CD8-positive, alpha-beta memory T cell (primary cell): Measurements from ENCODE around the gene UPF2. TPM values are rescaled to one million over a fixed set of nuclear protein-coding genes. Genes with fewer than 3 reads are reported as not detected.
"Not testable (repeated sequence)": the region's sequence is repeated elsewhere in the genome, so short reads cannot be mapped to it uniquely, and the experiment has no call there.

ENCODE experiments used
- CTCF ChIA-PET: fragments of 350-600 bp; sonication (Branson Sonifier 250); formaldehyde crosslinking; loops from one replicate; lab custom pipeline; 2021; ENCODE audit warnings: antibody characterized with exemption; lab: Charles Lee
- POLR2A ChIA-PET: fragments of 350-600 bp; sonication (Branson Sonifier 250); formaldehyde crosslinking; loops from one replicate; lab custom pipeline; 2021; ENCODE audit warnings: antibody characterized with exemption; lab: Charles Lee
- DNase-seq, 5 donors: peaks; one replicate each; pipeline versions ENCODE4 v3.0.0 to v3.0.0-alpha.2; 2020 to 2022; ENCODE audit warnings: mixed read lengths in 1 of 5
- H3K27ac ChIP-seq: one replicate; pipeline ENCODE4 v1.7.0; 2013; ENCODE audit warnings: low read depth, mild to moderate bottlenecking, low read length, moderate library complexity
- H3K27me3 ChIP-seq: 2 replicates; pipeline ENCODE4 v1.7.0; 2013; ENCODE audit warnings: low read length, mild to moderate bottlenecking; ENCODE audit not compliant: insufficient read depth, poor library complexity, severe bottlenecking
- H3K36me3 ChIP-seq: 2 replicates; pipeline ENCODE4 v1.7.0; 2013; ENCODE audit warnings: mild to moderate bottlenecking, low read length, moderate library complexity; ENCODE audit not compliant: insufficient read depth
- H3K4me1 ChIP-seq: 2 replicates; pipeline ENCODE4 v1.7.0; 2013; ENCODE audit warnings: mild to moderate bottlenecking, low read length, moderate library complexity; ENCODE audit not compliant: insufficient read depth
- H3K4me3 ChIP-seq: 2 replicates; pipeline ENCODE4 v1.7.0; 2013; ENCODE audit warnings: mild to moderate bottlenecking, low read length
- H3K9me3 ChIP-seq: 2 replicates; pipeline ENCODE4 v1.7.0; 2013; ENCODE audit warnings: mild to moderate bottlenecking, low read length
- H3K27ac Mint-ChIP-seq, 8 donors: one replicate each; pipeline ENCODE4 v1.8.0; 2020 to 2021; ENCODE audit warnings: mixed read lengths in 8 of 8, mild to moderate bottlenecking in 6 of 8, inconsistent platforms in 3 of 8, moderate library complexity in 3 of 8
- H3K27me3 Mint-ChIP-seq, 2 donors: one replicate each; pipeline ENCODE4 v1.8.0; 2020 to 2021; ENCODE audit warnings: mixed read lengths in 2 of 2, mild to moderate bottlenecking in 1 of 2, moderate library complexity in 1 of 2
- H3K36me3 Mint-ChIP-seq, 3 donors: one replicate each; pipeline ENCODE4 v1.8.0; 2020 to 2021; ENCODE audit warnings: mixed read lengths in 3 of 3, inconsistent platforms in 1 of 3, mild to moderate bottlenecking in 1 of 3
- H3K4me1 Mint-ChIP-seq, 3 donors: one replicate each; pipeline ENCODE4 v1.8.0; 2020 to 2021; ENCODE audit warnings: mixed read lengths in 3 of 3, inconsistent platforms in 1 of 3, mild to moderate bottlenecking in 1 of 3
- H3K4me3 Mint-ChIP-seq, 7 donors: one replicate each; pipeline ENCODE4 v1.8.0; 2020 to 2021; ENCODE audit warnings: mixed read lengths in 7 of 7, mild to moderate bottlenecking in 6 of 7, moderate library complexity in 4 of 7, inconsistent platforms in 2 of 7
- H3K9me3 Mint-ChIP-seq, 5 donors: one replicate each; pipeline ENCODE4 v1.8.0; 2020 to 2022; ENCODE audit warnings: mixed read lengths in 5 of 5, mild to moderate bottlenecking in 3 of 5, moderate library complexity in 2 of 5, inconsistent platforms in 1 of 5
- polyA plus RNA-seq: library from polyadenylated mRNA; unstranded; fragments of 300-500 nt; fragmentation: Illumina TruSeq; gene quantifications from one replicate; pipeline ENCODE4 v1.2.3, GENCODE V29; 2021
- total RNA-seq, 2 experiments: library from RNA; stranded (reverse); gene quantifications; one replicate each; pipeline ENCODE4 v1.2.3, GENCODE V29; 2021

The UPF2 gene
- total and polyA plus RNA-seq, 3 experiments from 2014 or later, result 18.5 to 42.4 (median 39.8) TPM

DNA sequence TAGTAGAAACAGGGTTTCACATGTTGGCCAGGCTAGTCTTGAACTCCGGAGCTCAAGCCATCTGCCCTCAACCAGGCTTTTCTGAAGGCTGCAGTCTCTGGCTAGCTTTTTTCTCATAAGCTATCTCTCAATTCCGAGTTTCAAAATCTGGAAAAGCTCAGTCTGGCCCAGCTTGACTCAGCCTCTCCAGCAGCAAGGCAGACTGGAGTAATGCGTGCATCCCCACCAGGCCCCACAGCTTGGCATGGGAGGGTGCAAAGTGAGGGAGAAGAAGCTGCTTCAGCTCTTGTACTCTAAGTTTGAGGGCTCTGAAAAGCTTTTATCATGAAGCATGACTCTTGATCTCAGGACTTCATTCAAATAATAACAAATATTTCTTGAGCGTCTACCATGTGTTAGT is 30.9 kb upstream of the UPF2 start:
- Mint-ChIP-seq H3K36me3 (peaks cover 4 to 11% (median 4%) of the 10 kb centered on the region in 3 donors), H3K27me3 (no peaks in the 10 kb centered on the region), H3K27ac (no peak overlapping the region), H3K9me3 (no peaks in the 10 kb centered on the region), H3K4me3 (peak overlapping the region in 1 of 7 donors; percentile 16), H3K4me1 (peaks cover 11 to 22% (median 16%) of the 10 kb centered on the region in 3 donors)
- Histone ChIP-seq H3K27me3 (no peaks in the 10 kb centered on the region), H3K36me3 (no peaks in the 10 kb centered on the region), H3K4me3 (no peak overlapping the region), H3K9me3 (no peaks in the 10 kb centered on the region), H3K4me1 (peaks cover 7% of the 10 kb centered on the region), H3K27ac (no peak overlapping the region)
- ChIA-PET POLR2A (no interaction called here), CTCF (interaction anchor here (0.9 kb wide), 1 partner anchor 9 kb away, joined by 3 read pairs; no protein-coding TSS in a partner anchor)
- no peak for DNase-seq

DNA sequence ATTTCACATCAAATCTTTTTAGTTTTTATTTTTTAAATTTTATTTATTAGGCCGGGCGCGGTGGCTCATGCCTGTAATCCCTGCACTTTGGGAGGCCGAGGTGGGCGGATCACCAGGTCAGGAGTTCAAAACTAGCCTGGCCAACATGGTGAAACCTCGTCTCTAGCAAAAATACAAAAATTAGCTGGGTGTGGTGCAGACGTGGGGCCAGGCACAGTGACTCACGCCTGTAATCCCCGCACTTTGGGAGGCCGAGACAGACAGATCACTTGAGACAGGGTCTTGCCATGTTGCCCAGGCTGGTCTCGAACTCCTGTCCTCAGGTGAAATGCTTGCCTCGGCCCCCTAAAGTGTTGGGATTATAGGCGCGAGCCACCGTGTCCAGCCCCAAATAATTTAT is 28.8 kb upstream of the UPF2 start:
- H3K9me3 ChIP-seq, H3K36me3 ChIP-seq, H3K4me3 ChIP-seq, H3K36me3 Mint-ChIP-seq, H3K27ac ChIP-seq, H3K27me3 ChIP-seq, POLR2A ChIA-PET, H3K9me3 Mint-ChIP-seq, H3K27me3 Mint-ChIP-seq, H3K4me1 ChIP-seq, DNase-seq: not testable (repeated sequence)
- peak overlapping the region in 1 of 8 donors; percentile 50 for H3K27ac Mint-ChIP-seq
- CTCF ChIA-PET, result interaction anchor here (0.6 to 1.3 kb wide), 2 partner anchors 15 to 85 kb away, joined by 3 to 5 read pairs; no protein-coding TSS in a partner anchor
- H3K4me3 Mint-ChIP-seq, result peak overlapping the region in 1 of 7 donors; percentile 72
- H3K4me1 Mint-ChIP-seq, result peaks cover 14 to 25% (median 20%) of the 10 kb centered on the region in 3 donors

DNA sequence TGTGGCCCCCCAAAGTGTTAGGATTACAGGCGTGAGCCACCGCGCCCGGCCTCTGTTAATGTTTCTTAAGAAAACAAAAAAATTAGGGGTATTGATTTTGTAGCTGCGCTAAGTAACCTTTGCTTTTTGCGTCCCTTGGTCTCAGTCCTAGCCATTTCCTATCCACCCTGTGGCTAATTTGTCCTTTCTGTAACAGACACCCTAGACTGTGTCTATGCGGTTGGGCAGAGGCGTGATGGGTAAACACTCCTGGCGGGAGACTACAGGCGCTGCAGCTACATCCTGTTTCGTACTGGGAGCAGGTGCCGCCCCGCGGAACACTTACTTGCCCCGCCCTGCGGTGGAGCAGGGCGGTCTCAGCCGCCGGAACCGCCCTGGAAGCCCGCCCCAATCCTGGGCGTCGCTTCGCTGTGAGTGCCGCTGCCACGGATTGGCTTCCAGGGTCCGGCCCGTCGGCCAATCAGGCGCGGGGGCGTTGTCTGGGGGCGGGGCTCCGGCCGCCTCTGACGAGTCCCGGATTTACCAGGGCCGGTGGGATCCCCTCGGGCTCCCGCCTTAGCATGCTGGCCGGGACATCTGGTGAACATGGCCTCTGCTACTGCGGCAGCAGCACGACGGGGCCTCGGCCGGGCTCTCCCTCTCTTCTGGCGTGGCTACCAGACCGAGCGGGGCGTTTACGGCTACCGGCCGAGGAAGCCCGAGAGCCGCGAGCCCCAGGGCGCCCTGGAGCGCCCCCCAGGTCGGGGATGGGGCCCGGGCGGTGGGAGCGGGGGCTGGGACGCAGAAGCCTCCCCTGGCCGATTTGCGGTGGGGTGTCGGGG is 26.1 kb upstream of the UPF2 start, which contains the start of gene DHTKD1:
TSS of gene DHTKD1 (plus strand) at position 506 of the 821 bp plus-strand sequence. CDS start at position 586, 80 bp downstream.
- H3K4me1 ChIP-seq, result peaks cover 7% of the 10 kb centered on the region
- no peaks in the 10 kb centered on the region for H3K36me3 ChIP-seq
- H3K4me3 Mint-ChIP-seq, result peak within 1 kb of the TSS; percentile 85 to 93 (median 89)
- H3K27me3 Mint-ChIP-seq, result peaks cover 0 to 4% of the 10 kb centered on the region in 2 donors
- peak within 1 kb of the TSS; percentile 86 to 97 (median 94) for H3K27ac Mint-ChIP-seq
- peak within 1 kb of the TSS; percentile 75 for H3K27ac ChIP-seq
- POLR2A ChIA-PET, result interaction anchor here (0.6 to 3.0 kb wide), 6 partner anchors 11 to 127 kb away, joined by 3 to 17 read pairs (median 5); partner anchors contain the start of genes CDC123, NUDT5 and UPF2
- H3K9me3 ChIP-seq, result no peaks in the 10 kb centered on the region
- DNase-seq, result peak; percentile 98 to 99 (median 98)
- peaks cover 0 to 1% (median 0%) of the 10 kb centered on the region in 5 donors for H3K9me3 Mint-ChIP-seq
- peaks cover 14 to 22% (median 20%) of the 10 kb centered on the region in 3 donors for H3K4me1 Mint-ChIP-seq
- H3K36me3 Mint-ChIP-seq, result peaks cover 0 to 3% (median 0%) of the 10 kb centered on the region in 3 donors
- peak within 1 kb of the TSS; percentile 80 for H3K4me3 ChIP-seq
- CTCF ChIA-PET, result interaction anchor here (0.6 to 2.6 kb wide), 2 partner anchors 24 to 26 kb away, joined by 3 to 10 read pairs; partner anchors contain the start of gene UPF2
- H3K27me3 ChIP-seq, result no peaks in the 10 kb centered on the region

DNA sequence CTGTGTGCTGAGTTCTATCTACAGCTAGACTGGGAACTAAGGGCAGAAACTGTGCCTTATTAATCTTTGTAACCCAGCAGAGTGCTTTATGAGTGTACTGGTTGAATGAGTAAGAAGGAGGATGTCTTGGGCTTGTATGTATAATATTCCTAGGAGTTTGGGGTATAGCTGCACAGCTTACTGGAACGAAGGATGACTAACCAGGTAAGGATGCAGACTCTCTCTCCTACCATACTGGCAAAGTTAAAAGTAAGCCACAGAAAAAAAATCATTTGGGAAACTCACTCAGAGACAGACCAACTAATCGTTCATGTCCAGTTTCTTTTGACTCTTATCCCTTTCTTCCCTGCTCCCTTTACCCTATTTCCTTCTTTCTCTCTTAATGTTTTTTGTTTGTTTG is 24.7 kb upstream of the UPF2 start:
- ChIA-PET CTCF (interaction anchor here (1.4 to 1.5 kb wide), 2 partner anchors 25 to 26 kb away, joined by 3 to 4 read pairs; partner anchors contain the start of gene UPF2), POLR2A (interaction anchor here (0.5 to 3.0 kb wide), 3 partner anchors 24 to 65 kb away, joined by 3 to 17 read pairs (median 6); partner anchors contain the start of gene UPF2)
- H3K4me1 Mint-ChIP-seq, result peaks cover 14 to 20% (median 20%) of the 10 kb centered on the region in 3 donors
- peaks cover 4 to 7% of the 10 kb centered on the region in 2 donors for H3K27me3 Mint-ChIP-seq
- H3K9me3 Mint-ChIP-seq, result peaks cover 0 to 1% (median 0%) of the 10 kb centered on the region in 5 donors
- Histone ChIP-seq H3K36me3 (no peaks in the 10 kb centered on the region), H3K4me1 (peaks cover 7% of the 10 kb centered on the region), H3K27ac (no peak overlapping the region), H3K4me3 (no peak overlapping the region), H3K27me3 (no peaks in the 10 kb centered on the region), H3K9me3 (no peaks in the 10 kb centered on the region)
- H3K36me3 Mint-ChIP-seq, result peaks cover 0 to 3% (median 0%) of the 10 kb centered on the region in 3 donors
- DNase-seq, result no peak
- peak overlapping the region in 3 of 7 donors; percentile 19 to 23 (median 23) for H3K4me3 Mint-ChIP-seq
- H3K27ac Mint-ChIP-seq, result peak overlapping the region in 6 of 8 donors; percentile 12 to 79 (median 52)

DNA sequence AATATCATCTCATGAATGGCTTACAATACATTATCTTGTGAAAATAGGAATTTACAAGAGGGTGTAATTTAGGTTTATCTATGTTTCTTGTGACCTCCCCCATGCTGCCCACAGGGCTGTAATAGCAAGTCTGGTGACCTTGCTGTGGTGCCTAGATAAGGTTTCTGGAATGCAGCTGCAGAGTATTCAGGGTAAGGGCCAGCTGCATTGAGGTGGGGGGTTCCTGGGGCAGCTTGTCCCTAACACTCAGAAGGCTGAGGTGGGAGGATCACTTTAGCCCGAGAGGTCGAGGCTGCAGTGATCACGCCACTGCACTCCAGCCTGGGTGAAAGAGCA is 20.8 kb upstream of the UPF2 start:
- H3K27ac ChIP-seq, result no peak overlapping the region
- H3K4me3 Mint-ChIP-seq, result no peak overlapping the region
- peaks cover 3 to 7% of the 10 kb centered on the region in 2 donors for H3K27me3 Mint-ChIP-seq
- ChIA-PET POLR2A (interaction anchor here (0.7 kb wide), 1 partner anchor 81 kb away, joined by 3 read pairs; no protein-coding TSS in a partner anchor), CTCF (no interaction called here)
- no peaks in the 10 kb centered on the region for H3K4me1 ChIP-seq
- H3K36me3 ChIP-seq, result no peaks in the 10 kb centered on the region
- no peaks in the 10 kb centered on the region for H3K27me3 ChIP-seq
- H3K4me1 Mint-ChIP-seq, result peaks cover 2 to 3% (median 3%) of the 10 kb centered on the region in 3 donors
- H3K4me3 ChIP-seq, result no peak overlapping the region
- H3K36me3 Mint-ChIP-seq, result no peaks in the 10 kb centered on the region
- no peak overlapping the region for H3K27ac Mint-ChIP-seq
- H3K9me3 ChIP-seq, result no peaks in the 10 kb centered on the region
- H3K9me3 Mint-ChIP-seq, result peaks cover 0 to 1% (median 0%) of the 10 kb centered on the region in 5 donors
- DNase-seq, result no peak

DNA sequence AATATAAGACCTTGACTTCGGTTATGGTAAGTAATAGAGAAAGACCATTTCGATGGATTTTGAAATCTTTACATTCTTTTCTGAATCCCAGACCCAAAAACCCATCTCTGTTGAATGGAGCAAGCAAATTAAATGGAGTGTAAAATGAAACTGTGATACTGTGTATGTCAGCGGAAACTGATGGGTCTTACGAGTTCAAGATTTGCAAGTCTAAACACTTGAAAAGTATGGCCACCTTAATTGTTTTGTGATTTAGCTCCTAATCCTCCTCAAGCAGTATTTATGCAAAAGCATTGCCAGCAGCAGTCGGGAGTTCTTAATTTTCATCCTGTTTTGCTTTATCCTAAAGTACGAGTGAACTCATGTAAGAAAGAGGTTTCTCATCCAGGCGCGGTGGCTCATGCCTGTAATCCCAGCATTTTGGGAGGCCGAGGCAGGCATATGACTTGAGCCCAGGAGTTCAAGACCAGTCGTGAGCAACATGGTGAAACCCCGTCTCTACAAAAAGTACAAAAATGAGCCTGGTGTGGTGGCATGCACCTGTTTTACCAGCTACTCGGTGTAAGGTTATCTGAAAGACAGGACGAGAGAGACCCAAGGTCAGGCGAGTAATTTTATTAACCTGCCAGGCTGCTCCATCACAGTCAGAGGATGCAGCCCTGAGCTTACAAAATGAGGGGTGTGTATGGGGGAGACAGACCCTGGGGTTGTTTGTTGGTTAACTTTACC is 20.3 kb upstream of the UPF2 start:
- Histone ChIP-seq H3K4me3 (no peak overlapping the region), H3K27ac (no peak overlapping the region), H3K27me3 (no peaks in the 10 kb centered on the region), H3K4me1 (no peaks in the 10 kb centered on the region), H3K36me3 (no peaks in the 10 kb centered on the region), H3K9me3 (no peaks in the 10 kb centered on the region)
- DNase-seq, result no peak
- Mint-ChIP-seq H3K4me1 (no peaks in the 10 kb centered on the region), H3K27ac (no peak overlapping the region), H3K4me3 (no peak overlapping the region), H3K27me3 (peaks cover 0 to 7% of the 10 kb centered on the region in 2 donors), H3K36me3 (no peaks in the 10 kb centered on the region), H3K9me3 (peaks cover 0 to 1% (median 0%) of the 10 kb centered on the region in 5 donors)
- ChIA-PET CTCF (no interaction called here), POLR2A (interaction anchor here (0.7 kb wide), 1 partner anchor 82 kb away, joined by 3 read pairs; no protein-coding TSS in a partner anchor)

DNA sequence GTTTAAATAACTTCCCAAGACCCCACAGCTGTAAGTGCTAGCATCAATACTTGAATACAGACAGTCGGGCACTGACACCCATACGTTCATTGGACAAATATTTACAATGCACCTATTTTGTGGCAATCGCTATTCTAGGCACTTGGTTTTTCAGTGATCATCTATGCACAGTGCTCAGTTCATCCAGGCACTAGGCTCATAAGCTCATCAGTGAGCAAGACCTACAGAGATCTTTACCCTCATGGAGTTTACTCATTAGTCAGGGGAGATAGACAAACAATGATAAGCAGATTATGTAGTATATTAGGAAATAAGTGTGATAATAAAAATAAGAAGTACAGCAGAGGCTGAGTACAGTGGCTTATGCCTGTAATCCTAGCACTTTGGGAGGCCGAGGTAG is 18.5 kb upstream of the UPF2 start:
- H3K9me3 ChIP-seq, result no peaks in the 10 kb centered on the region
- peaks cover 1 to 7% of the 10 kb centered on the region in 2 donors for H3K27me3 Mint-ChIP-seq
- no peak overlapping the region for H3K27ac ChIP-seq
- no peak for DNase-seq
- no peaks in the 10 kb centered on the region for H3K4me1 ChIP-seq
- H3K36me3 Mint-ChIP-seq, result no peaks in the 10 kb centered on the region
- H3K4me3 ChIP-seq, result no peak overlapping the region
- ChIA-PET CTCF (no interaction called here), POLR2A (no interaction called here)
- no peaks in the 10 kb centered on the region for H3K36me3 ChIP-seq
- no peak overlapping the region for H3K4me3 Mint-ChIP-seq
- no peaks in the 10 kb centered on the region for H3K9me3 Mint-ChIP-seq
- H3K27ac Mint-ChIP-seq, result no peak overlapping the region
- H3K27me3 ChIP-seq, result no peaks in the 10 kb centered on the region
- no peaks in the 10 kb centered on the region for H3K4me1 Mint-ChIP-seq
